ENCODE results near the gene SULT2B1. TPM values are rescaled to one million over a fixed set of nuclear protein-coding genes. Genes with fewer than 3 reads are reported as not detected.

SULT2B1 gene
- total RNA-seq, 2 experiments from 2014 or later: not detected

GRCh38 chr19:48607359-48607755, 55.4 kb downstream of the SULT2B1 start:
- POLR2A ChIA-PET: interaction anchor here (0.8 kb wide), 1 partner anchor 128 kb away, joined by 4 read pairs; no protein-coding TSS in a partner anchor
- intact Hi-C loops (cut with micrococcal nuclease; ENCODE audit: unreplicated experiment): no loop called here
- CTCF ChIA-PET (ENCODE audit: unreplicated experiment): no interaction called here

GRCh38 chr19:48608798-48609263, 56.9 kb downstream of the SULT2B1 start:
- ChIA-PET CTCF (ENCODE audit: unreplicated experiment) (interaction anchor here (0.6 kb wide), 1 partner anchor 34 kb away, joined by 4 read pairs; no protein-coding TSS in a partner anchor), POLR2A (no interaction called here)
- no peaks in the 10 kb centered on the region for H3K9me3 ChIP-seq (ENCODE audit: low read length)
- H3K4me3 ChIP-seq (ENCODE audit: low read depth, low read length, poor library complexity, severe bottlenecking): no peak overlapping the region
- peaks cover 52% of the 10 kb centered on the region for H3K36me3 ChIP-seq (ENCODE audit: insufficient read depth, low read length)
- H3K79me2 ChIP-seq (ENCODE audit: insufficient read depth, low read depth, low read length): no peaks in the 10 kb centered on the region
- H3K9me2 ChIP-seq (ENCODE audit: insufficient read depth, low read length): no peaks in the 10 kb centered on the region
- TF ChIP-seq EZH2phosphoT487 (IDR thresholded peaks at IDR 0.05; ENCODE audit: borderline replicate concordance, low read depth, low read length) (no peak), CTCF (conservative IDR thresholded peaks at IDR 0.05; ENCODE audit: low read length) (peak; percentile 78)
- peak; percentile 74 for DNase-seq (ENCODE audit: low spot score)
- no peak overlapping the region for H2AFZ ChIP-seq (ENCODE audit: low read length)
- BruUV-seq (replicated peaks): no TSS peak
- H3K27ac ChIP-seq (ENCODE audit: low read depth, low read length, poor library complexity, severe bottlenecking): no peak overlapping the region
- no peaks in the 10 kb centered on the region for H4K20me1 ChIP-seq (ENCODE audit: insufficient read depth, low read length)
- H3K4me1 ChIP-seq (ENCODE audit: insufficient read depth, low read length, poor library complexity, severe bottlenecking): peaks cover 8% of the 10 kb centered on the region
- no peak overlapping the region for H3K4me2 ChIP-seq (ENCODE audit: low read length)
- intact Hi-C loops (cut with micrococcal nuclease; ENCODE audit: unreplicated experiment): no loop called here

More at GRCh38 chr19:48607359-48607755, 55.4 kb downstream of the SULT2B1 start:
- BruUV-seq (replicated peaks): no TSS peak
- Histone ChIP-seq H4K20me1 (ENCODE audit: insufficient read depth, low read length) (no peaks in the 10 kb centered on the region), H3K4me1 (ENCODE audit: insufficient read depth, low read length, poor library complexity, severe bottlenecking) (peaks cover 8% of the 10 kb centered on the region), H3K79me2 (ENCODE audit: insufficient read depth, low read depth, low read length) (no peaks in the 10 kb centered on the region), H3K4me2 (ENCODE audit: low read length) (no peak overlapping the region), H3K4me3 (ENCODE audit: low read depth, low read length, poor library complexity, severe bottlenecking) (no peak overlapping the region), H2AFZ (ENCODE audit: low read length) (no peak overlapping the region), H3K9me2 (ENCODE audit: insufficient read depth, low read length) (no peaks in the 10 kb centered on the region), H3K27ac (ENCODE audit: low read depth, low read length, poor library complexity, severe bottlenecking) (no peak overlapping the region), H3K9me3 (ENCODE audit: low read length) (no peaks in the 10 kb centered on the region), H3K36me3 (ENCODE audit: insufficient read depth, low read length) (peaks cover 39% of the 10 kb centered on the region)
- no peak for DNase-seq (ENCODE audit: low spot score)
- TF ChIP-seq CTCF (conservative IDR thresholded peaks at IDR 0.05; ENCODE audit: low read length) (no peak), EZH2phosphoT487 (IDR thresholded peaks at IDR 0.05; ENCODE audit: borderline replicate concordance, low read depth, low read length) (no peak)

- Histone ChIP-seq H3K27ac (ENCODE audit: low read depth, low read length, poor library complexity, severe bottlenecking) (no peak overlapping the region), H4K20me1 (ENCODE audit: insufficient read depth, low read length) (no peaks in the 10 kb centered on the region), H3K36me3 (ENCODE audit: insufficient read depth, low read length) (peaks cover 60% of the 10 kb centered on the region), H3K4me1 (ENCODE audit: insufficient read depth, low read length, poor library complexity, severe bottlenecking) (peaks cover 9% of the 10 kb centered on the region), H2AFZ (ENCODE audit: low read length) (no peak overlapping the region), H3K9me2 (ENCODE audit: insufficient read depth, low read length) (no peaks in the 10 kb centered on the region), H3K4me3 (ENCODE audit: low read depth, low read length, poor library complexity, severe bottlenecking) (no peak overlapping the region), H3K9me3 (ENCODE audit: low read length) (no peaks in the 10 kb centered on the region), H3K79me2 (ENCODE audit: insufficient read depth, low read depth, low read length) (no peaks in the 10 kb centered on the region), H3K4me2 (ENCODE audit: low read length) (no peak overlapping the region)
- no peak for DNase-seq (ENCODE audit: low spot score)
- ChIA-PET CTCF (ENCODE audit: unreplicated experiment) (interaction anchor here (0.6 kb wide), 1 partner anchor 35 kb away, joined by 4 read pairs; no protein-coding TSS in a partner anchor), POLR2A (no interaction called here)
- TF ChIP-seq CTCF (conservative IDR thresholded peaks at IDR 0.05; ENCODE audit: low read length) (no peak), EZH2phosphoT487 (IDR thresholded peaks at IDR 0.05; ENCODE audit: borderline replicate concordance, low read depth, low read length) (no peak)
- intact Hi-C loops (cut with micrococcal nuclease; ENCODE audit: unreplicated experiment): no loop called here
- no TSS peak for BruUV-seq (replicated peaks)
Observed at GRCh38 chr19:48609571-48610108, 57.7 kb downstream of the SULT2B1 start.
